Activated CD8-positive, alpha-beta memory T cell treated with anti-CD3 and anti-CD28 coated beads, Interleukin-2, amount 10 ng/mL, durations not matched to agents 7 days and 5 days (primary cell): ENCODE results near the gene CACNA1D. TPM values are rescaled to one million over a fixed set of nuclear protein-coding genes. Genes with fewer than 3 reads are reported as not detected.

Experiments
- ATAC-seq: fragments of 150-1000 bp; cut with Tn5 transposase; one replicate; pipeline ENCODE4 v1.10.0; 2021; ENCODE audit warnings: moderate library complexity
- CTCF ChIA-PET: fragments of 350-600 bp; sonication (Branson Sonifier 250); formaldehyde crosslinking; loops from one replicate; lab custom pipeline; 2021; ENCODE audit warnings: antibody characterized with exemption; lab: Charles Lee
- DNase-seq: peaks from one replicate; pipeline ENCODE4 v3.0.0-alpha.2; 2020
- H3K27ac Mint-ChIP-seq: one replicate; pipeline ENCODE4 v1.8.0; 2021; ENCODE audit warnings: mild to moderate bottlenecking, mixed read lengths
- H3K27me3 Mint-ChIP-seq: one replicate; pipeline ENCODE4 v1.8.0; 2021; ENCODE audit warnings: mixed read lengths
- H3K36me3 Mint-ChIP-seq: one replicate; pipeline ENCODE4 v1.8.0; 2021; ENCODE audit warnings: mild to moderate bottlenecking, mixed read lengths
- H3K4me1 Mint-ChIP-seq: one replicate; pipeline ENCODE4 v1.8.0; 2021; ENCODE audit warnings: mixed read lengths
- H3K4me3 Mint-ChIP-seq: one replicate; pipeline ENCODE4 v1.8.0; 2021; ENCODE audit warnings: mild to moderate bottlenecking, moderate library complexity, mixed read lengths
- H3K9me3 Mint-ChIP-seq: one replicate; pipeline ENCODE4 v1.8.0; 2022; ENCODE audit warnings: low read depth, mixed read lengths
- total RNA-seq, 2 experiments: library from RNA; stranded (reverse); gene quantifications; one replicate each; pipeline ENCODE4 v1.2.3, GENCODE V29; 2021

Gene CACNA1D
- total RNA-seq, 2 experiments from 2014 or later: 0.41 to 1.5 TPM

DNA sequence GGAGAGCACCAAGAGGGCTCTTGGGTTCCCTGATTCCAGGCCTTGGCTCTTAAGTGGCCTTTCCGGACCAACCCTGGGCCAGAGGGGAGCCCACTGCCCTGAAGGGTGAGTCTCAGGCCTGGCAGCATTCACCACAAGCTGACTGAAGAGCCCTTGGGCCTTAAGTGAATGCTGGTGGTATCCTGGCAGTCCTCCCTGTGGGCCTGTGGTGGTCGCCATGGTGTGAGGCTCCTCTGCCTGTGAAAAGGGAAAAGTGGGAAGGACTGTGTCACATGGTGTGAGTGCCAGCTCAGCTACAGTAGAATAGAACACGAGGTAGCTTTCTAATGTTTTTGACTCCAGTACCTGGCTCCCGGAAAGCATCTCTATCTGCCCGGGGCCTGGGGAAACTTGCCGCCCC is 336.5 kb downstream of the CACNA1D start:
- Mint-ChIP-seq H3K4me1 (peaks cover 2% of the 10 kb centered on the region), H3K4me3 (no peak overlapping the region), H3K9me3 (no peaks in the 10 kb centered on the region), H3K27ac (no peak overlapping the region), H3K36me3 (no peaks in the 10 kb centered on the region), H3K27me3 (peaks cover 5% of the 10 kb centered on the region)
- ATAC-seq (no peak), DNase-seq (no peak)
- CTCF ChIA-PET: no interaction called here

DNA sequence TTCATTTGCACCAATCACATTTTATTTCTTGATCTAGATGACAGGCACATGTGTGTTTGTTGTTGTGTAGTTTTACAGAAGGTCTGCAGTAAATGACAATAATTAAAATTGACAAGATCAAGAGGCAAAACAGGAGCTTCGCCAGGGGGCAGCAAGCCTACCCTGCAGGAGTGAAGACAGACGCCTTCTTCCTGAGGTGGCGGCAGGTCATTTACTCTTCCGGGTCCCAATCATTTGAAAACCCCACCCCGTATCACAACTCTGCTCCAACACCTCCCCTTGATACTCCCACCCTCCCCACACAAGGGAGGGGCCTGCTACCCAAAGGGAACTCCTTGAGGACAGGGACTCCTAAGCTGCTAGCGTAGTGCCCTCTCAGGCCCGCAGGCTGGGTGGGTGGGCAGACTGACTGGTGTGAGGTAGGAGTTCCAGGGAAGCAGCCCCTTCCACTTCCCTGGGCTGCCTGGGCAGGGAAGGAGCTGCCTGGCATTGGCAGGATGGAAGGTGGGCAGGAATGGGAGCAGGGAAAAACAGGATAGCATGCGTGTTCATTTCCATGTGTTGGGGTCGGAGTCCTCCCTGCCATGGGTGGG is 338.7 kb downstream of the CACNA1D start:
- CTCF ChIA-PET: no interaction called here
- Mint-ChIP-seq H3K9me3 (no peaks in the 10 kb centered on the region), H3K4me1 (no peaks in the 10 kb centered on the region), H3K27me3 (peaks cover 2% of the 10 kb centered on the region), H3K36me3 (no peaks in the 10 kb centered on the region), H3K4me3 (no peak overlapping the region), H3K27ac (no peak overlapping the region)
- ATAC-seq (no peak), DNase-seq (no peak)

DNA sequence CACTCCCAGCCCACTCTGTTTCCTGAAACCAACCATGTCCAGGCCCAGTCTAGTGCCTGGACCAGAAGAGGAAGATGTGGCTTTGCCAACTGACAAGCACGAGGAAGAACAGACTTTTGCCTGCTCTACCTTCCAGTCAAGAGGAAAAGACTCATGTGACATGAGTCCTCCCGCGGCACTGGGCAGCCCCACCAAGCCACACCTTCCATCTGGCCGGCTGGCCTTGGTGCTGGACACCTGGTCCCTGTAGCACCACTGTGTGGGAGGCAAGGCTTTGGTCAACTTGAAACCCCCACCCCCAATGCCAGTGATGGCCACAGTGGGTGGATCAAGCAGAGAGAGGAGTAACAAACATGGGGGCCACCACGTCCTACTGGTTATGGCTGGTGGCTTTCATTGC is 339.3 kb downstream of the CACNA1D start:
- no peak overlapping the region for H3K4me3 Mint-ChIP-seq
- CTCF ChIA-PET: no interaction called here
- H3K36me3 Mint-ChIP-seq: no peaks in the 10 kb centered on the region
- ATAC-seq: no peak
- H3K9me3 Mint-ChIP-seq: no peaks in the 10 kb centered on the region
- no peak overlapping the region for H3K27ac Mint-ChIP-seq
- no peak for DNase-seq
- no peaks in the 10 kb centered on the region for H3K4me1 Mint-ChIP-seq
- H3K27me3 Mint-ChIP-seq: peaks cover 2% of the 10 kb centered on the region

DNA sequence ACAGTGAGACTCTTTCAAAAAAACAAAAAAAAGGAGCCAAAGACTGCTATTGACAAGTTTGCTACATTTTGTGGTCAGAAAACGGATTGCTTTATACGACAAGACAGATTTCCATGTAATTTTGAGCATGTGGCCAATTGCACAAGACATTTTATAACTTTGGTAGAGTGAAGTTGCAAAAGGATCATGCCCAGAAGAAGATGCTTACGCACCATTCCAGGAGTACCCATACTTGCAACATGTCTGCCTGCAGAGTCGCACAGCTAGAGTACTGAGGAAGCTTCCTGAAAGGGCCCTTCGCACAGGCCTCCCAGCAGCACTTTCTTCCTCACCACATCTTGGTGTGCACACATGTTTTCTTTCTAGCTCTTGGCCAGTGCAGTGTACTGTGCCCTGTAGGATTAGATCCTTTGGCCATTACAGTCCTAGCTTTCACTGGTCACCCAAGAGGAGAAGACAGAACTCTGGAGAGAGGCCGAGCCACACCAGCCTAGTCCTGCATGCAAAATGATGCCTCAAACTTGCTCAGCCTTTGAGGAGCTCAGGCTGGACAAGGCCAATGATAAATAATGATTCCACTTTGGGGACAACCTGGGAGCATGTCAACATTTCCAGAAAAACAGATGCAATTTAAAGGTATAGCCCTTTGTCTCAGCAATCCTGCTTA is 340.2 kb downstream of the CACNA1D start:
- Mint-ChIP-seq H3K4me3 (no peak overlapping the region), H3K9me3 (no peaks in the 10 kb centered on the region), H3K27ac (no peak overlapping the region), H3K27me3 (peaks cover 5% of the 10 kb centered on the region), H3K4me1 (no peaks in the 10 kb centered on the region), H3K36me3 (no peaks in the 10 kb centered on the region)
- CTCF ChIA-PET: interaction anchor here (1.1 kb wide), 1 partner anchor 10 kb away, joined by 3 read pairs; no protein-coding TSS in a partner anchor
- ATAC-seq: no peak
- DNase-seq: no peak

DNA sequence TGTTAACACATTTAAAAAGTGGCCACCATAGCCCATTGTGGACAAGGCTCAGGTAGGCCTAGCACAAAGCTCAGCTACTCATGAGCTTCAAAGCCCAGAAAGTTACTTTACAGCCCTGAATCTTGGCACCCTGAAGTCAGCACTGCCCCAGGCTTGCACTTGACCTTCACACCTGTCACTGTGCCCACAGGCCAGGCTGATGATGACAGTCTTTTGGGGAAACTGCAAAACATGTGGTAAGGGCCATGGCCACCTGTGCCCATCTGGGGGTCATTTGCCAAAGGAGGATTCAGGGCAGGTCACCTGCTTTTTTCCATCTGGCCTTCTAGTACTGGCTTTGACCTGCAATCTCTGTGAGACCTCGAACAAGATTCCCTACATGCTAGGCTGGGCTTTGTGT is 340.8 kb downstream of the CACNA1D start:
- CTCF ChIA-PET: interaction anchor here (1.1 kb wide), 1 partner anchor 9 kb away, joined by 3 read pairs; no protein-coding TSS in a partner anchor
- ATAC-seq: no peak
- H3K4me3 Mint-ChIP-seq: no peak overlapping the region
- no peaks in the 10 kb centered on the region for H3K4me1 Mint-ChIP-seq
- H3K9me3 Mint-ChIP-seq: no peaks in the 10 kb centered on the region
- no peaks in the 10 kb centered on the region for H3K36me3 Mint-ChIP-seq
- no peak overlapping the region for H3K27ac Mint-ChIP-seq
- peaks cover 7% of the 10 kb centered on the region for H3K27me3 Mint-ChIP-seq
- DNase-seq: no peak

DNA sequence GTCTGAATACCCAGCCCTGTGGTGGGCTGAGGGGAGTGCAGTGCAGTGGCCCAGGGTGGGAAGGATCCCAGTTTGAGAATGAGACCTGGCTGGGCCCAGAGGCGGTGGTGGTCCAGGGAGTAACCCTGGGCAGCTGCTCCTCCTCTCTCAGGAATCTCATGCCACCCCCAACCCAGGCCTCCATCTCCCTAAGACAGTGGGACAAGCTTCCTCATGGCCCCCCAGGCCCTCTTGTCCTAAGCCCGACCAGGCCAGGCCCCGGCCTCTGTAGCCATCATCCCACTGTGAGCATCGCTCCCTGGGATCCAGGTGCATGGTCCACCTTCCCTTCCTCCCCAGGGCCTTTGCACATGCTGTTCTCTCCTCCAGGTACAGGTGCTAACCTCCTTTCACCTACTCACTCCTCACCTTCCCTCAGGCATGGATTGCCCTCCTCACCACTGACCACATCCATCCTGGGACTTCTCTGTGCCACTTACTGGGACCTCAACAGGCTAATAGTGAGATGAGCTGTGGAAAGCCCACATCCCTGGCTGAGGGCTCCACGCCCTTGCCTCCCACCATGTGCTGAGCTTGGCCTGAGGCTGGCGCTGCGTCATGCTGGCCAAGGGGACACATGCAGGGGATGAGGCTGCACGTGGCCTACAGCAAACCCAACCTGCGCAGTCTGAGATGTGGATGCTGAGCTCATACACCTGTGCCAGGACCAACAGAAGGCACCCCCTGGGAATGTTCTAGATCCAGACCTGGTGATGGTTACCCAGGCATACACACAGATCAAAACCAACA is 341.9 kb downstream of the CACNA1D start:
- CTCF ChIA-PET: no interaction called here
- Mint-ChIP-seq H3K27me3 (peaks cover 7% of the 10 kb centered on the region), H3K27ac (no peak overlapping the region), H3K4me3 (no peak overlapping the region), H3K36me3 (no peaks in the 10 kb centered on the region), H3K9me3 (no peaks in the 10 kb centered on the region), H3K4me1 (no peaks in the 10 kb centered on the region)
- DNase-seq (no peak), ATAC-seq (no peak)

DNA sequence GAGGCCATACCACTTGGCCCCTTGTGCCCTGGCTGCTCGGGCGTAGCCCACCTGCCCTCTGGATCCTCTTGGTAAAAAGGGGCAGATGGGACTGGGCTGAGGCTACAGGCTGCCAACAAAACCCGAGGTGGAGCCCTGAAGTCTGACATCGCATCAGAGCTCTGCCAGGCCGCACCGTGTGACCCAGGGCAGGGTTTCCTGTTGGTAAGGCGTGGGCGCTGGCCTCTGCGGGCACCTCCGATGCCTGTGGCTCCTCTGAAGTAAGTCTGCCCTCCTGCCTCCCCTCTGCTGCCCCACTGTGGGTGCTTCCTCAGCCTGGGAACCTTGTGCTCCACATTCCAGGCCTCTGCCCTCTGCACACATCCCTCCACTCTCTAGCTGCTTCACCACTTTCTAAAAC is 342.9 kb downstream of the CACNA1D start:
- ATAC-seq (no peak), DNase-seq (no peak)
- H3K27me3 Mint-ChIP-seq: peaks cover 9% of the 10 kb centered on the region
- H3K27ac Mint-ChIP-seq: no peak overlapping the region
- no peaks in the 10 kb centered on the region for H3K36me3 Mint-ChIP-seq
- no peaks in the 10 kb centered on the region for H3K9me3 Mint-ChIP-seq
- CTCF ChIA-PET: no interaction called here
- no peaks in the 10 kb centered on the region for H3K4me1 Mint-ChIP-seq
- no peak overlapping the region for H3K4me3 Mint-ChIP-seq

DNA sequence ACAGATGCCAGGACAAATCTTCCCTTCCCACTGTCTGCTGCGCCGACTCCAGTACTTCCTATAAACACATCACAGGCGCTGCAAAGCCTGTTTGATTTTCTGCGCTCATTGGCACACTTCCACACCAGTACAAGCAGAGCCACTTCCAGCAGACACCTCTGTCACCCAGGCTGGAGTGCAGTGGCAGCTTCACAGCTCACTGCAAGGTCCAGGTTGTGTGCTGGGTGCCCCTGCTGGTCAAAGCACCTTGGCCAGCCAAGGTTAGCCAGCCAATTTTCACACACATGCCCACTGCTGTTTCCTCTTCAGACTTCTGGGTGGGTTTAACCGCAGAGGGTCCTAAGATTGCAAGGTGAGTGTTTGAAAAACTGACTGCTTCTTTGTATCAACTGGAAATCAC is 346.9 kb downstream of the CACNA1D start:
- Mint-ChIP-seq H3K9me3 (no peaks in the 10 kb centered on the region), H3K27me3 (peaks cover 42% of the 10 kb centered on the region), H3K4me1 (peaks cover 6% of the 10 kb centered on the region), H3K36me3 (no peaks in the 10 kb centered on the region), H3K27ac (no peak overlapping the region), H3K4me3 (no peak overlapping the region)
- CTCF ChIA-PET: interaction anchor here (0.6 kb wide), 1 partner anchor 64 kb away, joined by 3 read pairs; no protein-coding TSS in a partner anchor
- ATAC-seq (no peak), DNase-seq (no peak)

DNA sequence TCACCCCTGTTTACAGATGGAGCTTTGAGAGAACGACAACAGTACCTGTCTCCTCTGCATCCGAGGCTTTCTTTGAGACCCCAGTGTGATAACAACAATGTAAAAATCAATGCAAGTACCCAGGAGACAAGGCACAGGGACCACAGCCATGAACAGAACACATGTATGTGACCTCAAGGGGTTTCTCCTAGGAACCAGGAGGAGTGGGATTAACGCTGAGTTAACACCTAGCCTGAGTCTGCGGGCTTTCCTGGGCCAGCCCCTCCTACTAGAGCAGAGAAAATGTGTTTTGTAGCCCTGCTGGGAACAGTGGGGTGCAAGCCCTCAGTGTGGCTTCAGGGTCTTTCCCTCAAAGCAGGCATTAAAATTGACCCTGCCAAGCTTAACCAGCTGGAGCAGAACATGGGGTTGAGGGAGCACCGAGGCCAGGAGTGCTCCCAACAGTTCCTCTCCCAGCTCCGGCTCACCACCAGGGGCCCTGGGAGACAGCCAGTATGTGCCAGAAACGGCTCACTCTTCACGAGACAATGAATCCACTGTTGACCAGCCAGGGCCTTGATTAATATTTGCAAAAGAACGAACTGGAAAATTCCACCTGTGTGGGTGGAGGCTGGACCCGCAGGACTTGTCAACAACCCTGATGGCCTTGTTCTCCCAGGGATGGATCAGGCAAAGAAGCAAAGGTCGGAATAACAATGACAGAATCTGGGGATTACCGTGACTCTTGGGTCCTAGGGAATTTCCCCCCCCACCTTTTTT is 348.2 kb downstream of the CACNA1D start:
- ATAC-seq: no peak
- CTCF ChIA-PET: no interaction called here
- Mint-ChIP-seq H3K4me3 (no peak overlapping the region), H3K36me3 (no peaks in the 10 kb centered on the region), H3K27ac (no peak overlapping the region), H3K4me1 (peaks cover 6% of the 10 kb centered on the region), H3K27me3 (peaks cover 54% of the 10 kb centered on the region), H3K9me3 (no peaks in the 10 kb centered on the region)
- DNase-seq: no peak

DNA sequence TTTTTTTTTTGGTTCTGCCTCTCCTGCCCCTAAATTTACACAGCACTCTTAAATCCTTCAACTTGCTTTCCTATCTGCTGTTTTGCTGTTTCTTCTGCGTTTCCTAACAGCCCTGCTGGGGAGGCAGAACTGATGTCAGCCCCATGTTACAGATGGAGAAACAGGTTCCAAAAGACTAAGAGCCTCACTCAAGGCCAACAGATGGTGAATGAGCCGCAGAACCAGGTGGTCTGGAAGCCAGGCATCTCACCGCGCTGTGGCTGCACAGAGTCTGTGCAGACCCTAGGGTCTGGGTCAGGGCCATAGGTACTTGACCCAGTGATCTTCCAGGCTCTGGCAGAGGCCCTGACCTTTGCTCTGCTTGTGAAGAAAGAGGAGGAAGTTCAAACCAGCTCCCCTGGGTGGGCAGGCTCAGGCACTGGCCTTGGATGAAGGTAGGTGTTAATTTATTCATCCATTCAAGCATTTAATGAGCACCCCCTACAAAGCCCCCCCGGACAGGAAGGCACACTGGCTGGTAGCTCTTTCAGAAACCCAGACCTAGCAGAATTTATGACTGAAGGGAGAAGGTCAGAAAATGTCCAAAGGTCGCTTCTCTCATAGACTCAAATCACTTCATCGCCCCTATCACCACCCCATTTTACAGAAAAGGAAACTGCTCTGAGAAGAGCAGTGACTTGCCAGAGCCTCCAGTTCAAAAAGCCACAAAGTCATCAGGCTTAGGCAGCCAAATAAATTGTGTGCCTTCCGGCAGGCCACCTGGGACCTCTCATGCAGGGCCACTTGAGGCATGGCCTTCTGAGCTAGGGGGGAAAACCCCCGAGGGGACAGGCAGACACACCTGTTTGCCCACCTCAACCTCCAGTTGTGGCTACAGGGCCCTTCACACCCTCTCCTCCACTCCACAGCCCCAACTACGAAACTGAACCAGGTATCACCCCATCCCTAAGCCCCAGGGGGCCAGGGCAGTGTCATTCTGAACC is 349.1 kb downstream of the CACNA1D start:
- Mint-ChIP-seq H3K4me1 (peaks cover 6% of the 10 kb centered on the region), H3K9me3 (no peaks in the 10 kb centered on the region), H3K27ac (no peak overlapping the region), H3K27me3 (peaks cover 62% of the 10 kb centered on the region), H3K36me3 (no peaks in the 10 kb centered on the region), H3K4me3 (no peak overlapping the region)
- CTCF ChIA-PET: interaction anchor here (1.4 kb wide), 1 partner anchor 9 kb away, joined by 3 read pairs; no protein-coding TSS in a partner anchor
- ATAC-seq (no peak), DNase-seq (no peak)

DNA sequence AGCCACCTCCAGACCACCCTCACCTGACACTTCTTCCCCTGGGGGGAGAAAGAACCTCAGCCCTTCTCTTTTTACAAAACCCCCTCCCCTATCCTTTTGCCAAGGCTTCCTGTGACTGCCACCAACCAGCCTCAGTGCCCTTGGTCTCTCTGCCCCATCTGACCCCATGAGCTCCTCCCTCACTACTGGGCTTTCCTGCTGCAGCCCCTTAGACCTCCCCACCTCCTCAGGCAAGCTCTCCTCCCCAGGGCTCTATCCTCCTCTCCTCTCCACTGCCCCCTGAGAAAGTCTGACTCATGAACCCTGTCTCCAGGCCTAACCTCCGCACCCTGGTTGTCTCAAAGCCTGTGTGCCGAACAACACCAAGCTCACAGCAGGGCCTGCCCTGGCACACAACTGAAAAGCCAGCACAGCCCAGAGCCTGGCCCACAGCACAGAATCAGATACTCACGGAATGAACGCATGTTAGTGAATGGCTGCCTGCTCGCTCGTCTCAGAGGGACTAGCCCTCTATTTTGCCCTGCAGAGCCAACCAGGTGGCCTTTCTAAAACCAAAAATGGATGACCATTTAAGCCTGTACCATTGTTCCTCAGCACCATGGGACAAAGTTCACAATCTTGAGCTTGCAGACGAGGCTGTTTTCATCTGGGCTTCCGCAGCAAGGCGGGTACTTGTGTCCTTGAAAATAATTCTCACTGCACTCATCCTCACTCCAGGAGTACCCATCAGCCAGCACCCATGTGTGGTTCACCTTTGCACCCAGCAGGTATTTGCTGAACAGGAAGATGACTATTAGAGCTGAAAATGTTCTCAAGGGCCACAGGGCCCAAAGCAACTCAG is 350.1 kb downstream of the CACNA1D start:
- H3K36me3 Mint-ChIP-seq: no peaks in the 10 kb centered on the region
- H3K4me1 Mint-ChIP-seq: peaks cover 6% of the 10 kb centered on the region
- ATAC-seq: no peak
- CTCF ChIA-PET: interaction anchor here (1.0 to 1.4 kb wide), 2 partner anchors 10 to 88 kb away, joined by 3 to 4 read pairs; no protein-coding TSS in a partner anchor
- no peak for DNase-seq
- peaks cover 65% of the 10 kb centered on the region for H3K27me3 Mint-ChIP-seq
- H3K27ac Mint-ChIP-seq: no peak overlapping the region
- no peak overlapping the region for H3K4me3 Mint-ChIP-seq
- no peaks in the 10 kb centered on the region for H3K9me3 Mint-ChIP-seq
